Stimulated activated CD4-positive, alpha-beta T cell treated with anti-CD3 and anti-CD28 coated beads, Interleukin-15, amount 100 ng/mL, for 48 hours (primary cell): Measurements from ENCODE around the gene CRABP2.

ENCODE experiments used
- DNase-seq, 2 donors: peaks; one replicate each; pipeline ENCODE4 v3.0.0-alpha.2; 2020; ENCODE audit warnings: low read depth in 2 of 2

Gene CRABP2

GRCh38 chr1:156670359-156670758, 35.0 kb downstream of the CRABP2 start:
- DNase-seq, result no peak

- DNase-seq, result no peak
These were observed 35.6 kb downstream of the CRABP2 start for GRCh38 chr1:156669794-156670193.

DNA sequence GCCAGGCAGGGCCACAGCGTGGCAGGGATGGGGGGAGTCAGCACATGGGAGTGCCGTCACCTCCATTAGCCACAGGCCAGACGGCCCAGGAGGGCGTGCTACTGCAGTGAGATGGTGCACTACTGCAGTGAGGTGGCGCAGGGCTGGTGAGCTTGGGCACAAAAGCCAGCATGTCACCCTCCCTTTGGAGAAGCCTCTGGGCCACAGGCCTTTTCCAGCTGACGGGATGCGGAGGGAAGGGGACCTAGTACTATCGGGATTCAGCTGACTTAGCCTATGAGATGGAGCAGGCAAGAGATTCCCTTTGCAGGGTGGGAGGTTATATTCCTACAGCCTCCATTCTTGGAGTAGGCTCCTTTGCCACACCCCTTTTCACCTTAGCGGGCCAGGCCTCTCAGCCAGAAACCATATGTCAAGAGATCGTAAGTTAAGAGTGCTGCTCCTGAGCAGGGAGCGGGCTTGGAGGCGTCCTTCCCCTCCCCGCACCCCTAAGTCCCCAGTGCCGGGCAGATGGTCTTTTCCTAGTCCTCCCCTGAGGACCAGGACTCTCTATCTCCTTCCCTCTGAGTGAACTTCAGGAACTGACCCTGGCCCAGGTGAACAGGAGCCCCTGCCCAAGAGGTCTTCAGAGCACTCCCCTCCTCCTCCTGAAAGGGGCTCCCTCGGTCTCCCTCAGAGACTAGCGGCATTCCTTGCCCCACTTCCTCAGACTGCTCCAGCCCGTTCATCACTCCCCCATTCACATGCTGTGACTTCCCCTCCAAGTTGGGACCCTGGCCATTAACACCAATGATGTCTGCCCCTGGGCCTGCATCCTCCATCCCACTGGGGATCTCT, 36.4 kb downstream of the CRABP2 start:
- DNase-seq, result no peak

DNA sequence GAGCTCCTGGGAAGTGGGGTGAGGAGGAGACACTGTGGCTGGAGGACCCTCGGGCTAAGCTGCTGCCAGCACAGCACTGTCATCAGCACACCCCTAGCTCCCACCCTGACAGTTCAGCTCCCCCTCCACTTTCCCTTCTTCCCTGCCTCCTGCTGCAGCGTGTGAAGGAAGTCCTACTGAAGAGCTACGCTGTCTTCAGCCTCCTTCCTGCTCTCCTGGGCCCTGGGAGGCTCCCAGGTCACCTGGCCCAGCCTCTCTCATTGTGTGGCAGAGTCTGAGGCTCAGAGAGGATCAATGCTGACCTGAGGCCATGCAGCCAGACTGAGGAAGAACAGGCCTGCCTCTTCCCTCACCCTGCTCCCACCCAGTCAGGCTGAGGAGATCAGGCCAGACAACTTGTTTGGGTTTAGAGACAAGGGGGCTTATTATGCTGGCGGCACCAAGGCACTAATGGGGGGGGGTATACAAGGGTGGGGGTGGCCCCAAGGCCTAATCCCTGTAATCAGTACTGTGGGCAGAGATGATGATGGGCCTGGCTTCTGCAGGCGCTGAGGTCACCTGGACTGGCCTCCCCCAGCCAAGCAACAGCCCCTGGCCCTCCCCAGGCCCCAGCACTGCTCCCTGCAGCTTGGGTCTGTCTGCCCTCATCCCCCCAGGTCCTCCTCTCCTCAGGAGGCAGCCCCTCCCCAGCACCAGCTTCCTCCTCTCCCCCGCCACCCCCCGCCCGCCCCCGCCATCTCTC, 37.2 kb downstream of the CRABP2 start:
- DNase-seq, result no peak

GRCh38 chr1:156667610-156667967, 37.8 kb downstream of the CRABP2 start:
- DNase-seq, result no peak

- no peak for DNase-seq
These were observed 38.3 kb downstream of the CRABP2 start for GRCh38 chr1:156666862-156667609.

DNA sequence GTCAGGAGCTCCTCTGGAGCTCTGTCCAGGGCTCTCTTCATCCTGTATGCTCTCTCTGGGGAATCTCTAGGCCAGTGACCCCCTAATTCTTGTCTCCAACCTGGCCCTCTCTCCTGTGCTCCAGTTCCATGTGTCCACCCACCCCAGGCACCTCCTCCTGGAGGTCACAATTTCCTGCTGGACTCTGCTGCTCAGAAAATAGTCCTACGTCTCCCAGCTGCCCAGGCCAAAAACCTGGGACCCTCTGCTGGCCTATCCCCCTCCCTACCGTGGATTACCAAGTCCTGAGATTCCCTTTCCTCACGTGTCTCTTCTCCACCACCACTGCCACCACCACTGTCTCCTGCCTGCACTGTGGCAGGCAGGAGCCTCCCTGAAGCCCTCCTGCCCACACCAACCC, 39.8 kb downstream of the CRABP2 start:
- no peak for DNase-seq

GRCh38 chr1:156664767-156665411, 40.5 kb downstream of the CRABP2 start:
- DNase-seq, result no peak

DNA sequence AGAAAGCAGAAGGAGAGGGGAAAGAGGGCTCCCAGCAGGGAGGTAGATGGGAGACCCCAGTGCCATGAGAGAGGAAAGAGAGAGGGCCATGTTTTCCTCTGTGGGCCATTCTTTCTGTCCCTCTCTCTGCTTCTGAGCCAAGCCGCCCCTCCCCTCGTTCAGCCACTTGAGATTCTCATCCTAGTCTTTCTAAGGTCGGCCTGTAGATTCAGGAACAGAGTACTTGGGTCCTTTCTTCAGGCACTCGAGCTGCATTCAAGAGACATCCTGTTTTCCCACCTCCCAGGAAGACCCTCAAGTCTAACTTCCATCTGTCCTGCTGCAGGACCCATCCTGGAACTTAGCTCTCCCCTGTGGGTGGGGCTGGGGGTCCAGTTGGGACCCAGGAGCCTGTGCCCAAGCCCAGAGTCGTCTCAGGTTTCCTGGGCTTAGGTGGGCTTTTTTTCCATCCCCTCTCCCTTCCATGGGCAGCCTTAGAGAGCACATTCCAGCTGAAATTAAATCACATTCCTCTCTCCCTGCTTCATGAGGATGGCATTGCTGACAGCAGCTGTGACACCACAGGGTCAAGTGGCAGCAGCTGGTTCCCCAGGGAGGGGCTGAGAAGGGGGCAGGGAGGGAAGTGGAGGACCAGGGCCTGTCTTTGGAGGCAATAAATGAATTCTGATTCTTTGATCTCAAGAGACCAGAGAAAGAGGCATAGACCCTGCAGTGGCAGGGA, 41.2 kb downstream of the CRABP2 start:
- no peak for DNase-seq

DNA sequence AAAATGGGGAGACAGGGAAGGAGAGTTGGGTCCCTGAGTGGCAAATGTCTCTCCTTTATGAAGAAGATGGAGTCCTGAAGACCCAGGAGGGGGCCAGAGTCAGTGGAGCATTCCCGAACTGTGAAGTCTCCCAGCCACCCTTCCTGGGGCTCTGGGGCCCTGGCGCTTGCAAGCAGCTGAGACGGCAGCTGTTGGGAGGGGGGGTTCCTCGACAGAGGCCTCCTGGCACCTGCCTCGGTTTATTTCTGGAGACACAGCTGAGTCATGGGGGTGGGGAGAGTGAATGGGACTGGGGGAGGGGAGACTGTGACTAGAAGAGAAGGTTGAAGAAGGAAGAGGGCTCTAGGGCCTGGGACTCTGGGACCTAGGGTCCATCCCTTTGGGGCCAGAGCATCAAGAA, 42.2 kb downstream of the CRABP2 start:
- no peak for DNase-seq

DNA sequence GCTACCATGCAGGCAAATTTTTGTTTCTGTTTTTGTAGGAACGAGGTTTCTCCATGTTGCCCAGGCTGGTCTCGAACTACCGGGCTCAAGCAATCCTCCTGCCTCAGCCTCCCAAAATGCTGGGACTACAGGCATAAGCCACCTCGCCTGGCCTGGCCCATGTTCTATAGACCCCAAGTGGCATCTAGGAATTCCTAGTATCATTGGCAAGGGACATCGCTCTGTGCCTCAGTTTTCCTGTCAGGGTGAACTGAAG, 42.7 kb downstream of the CRABP2 start:
- DNase-seq, result no peak

GRCh38 chr1:156662005-156662799, 43.2 kb downstream of the CRABP2 start:
- DNase-seq, result no peak

DNA sequence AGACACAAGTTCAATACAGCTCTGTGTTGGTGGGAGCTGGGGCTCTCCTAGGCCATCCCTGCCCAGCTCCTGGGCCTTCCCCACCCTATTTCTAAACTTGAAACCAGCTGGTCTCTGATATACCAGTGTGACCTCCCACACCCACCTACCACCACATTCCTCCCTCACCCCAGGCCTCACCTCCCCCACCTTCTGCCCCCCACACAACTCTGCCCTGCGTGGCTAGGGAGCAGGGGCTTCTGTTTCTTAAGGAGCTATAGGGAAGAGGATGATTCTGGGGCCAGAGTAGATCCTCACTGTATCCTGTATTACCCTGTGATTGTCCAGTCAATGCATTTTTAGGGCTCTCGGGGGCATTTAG, 44.7 kb downstream of the CRABP2 start:
- DNase-seq, result no peak

DNA sequence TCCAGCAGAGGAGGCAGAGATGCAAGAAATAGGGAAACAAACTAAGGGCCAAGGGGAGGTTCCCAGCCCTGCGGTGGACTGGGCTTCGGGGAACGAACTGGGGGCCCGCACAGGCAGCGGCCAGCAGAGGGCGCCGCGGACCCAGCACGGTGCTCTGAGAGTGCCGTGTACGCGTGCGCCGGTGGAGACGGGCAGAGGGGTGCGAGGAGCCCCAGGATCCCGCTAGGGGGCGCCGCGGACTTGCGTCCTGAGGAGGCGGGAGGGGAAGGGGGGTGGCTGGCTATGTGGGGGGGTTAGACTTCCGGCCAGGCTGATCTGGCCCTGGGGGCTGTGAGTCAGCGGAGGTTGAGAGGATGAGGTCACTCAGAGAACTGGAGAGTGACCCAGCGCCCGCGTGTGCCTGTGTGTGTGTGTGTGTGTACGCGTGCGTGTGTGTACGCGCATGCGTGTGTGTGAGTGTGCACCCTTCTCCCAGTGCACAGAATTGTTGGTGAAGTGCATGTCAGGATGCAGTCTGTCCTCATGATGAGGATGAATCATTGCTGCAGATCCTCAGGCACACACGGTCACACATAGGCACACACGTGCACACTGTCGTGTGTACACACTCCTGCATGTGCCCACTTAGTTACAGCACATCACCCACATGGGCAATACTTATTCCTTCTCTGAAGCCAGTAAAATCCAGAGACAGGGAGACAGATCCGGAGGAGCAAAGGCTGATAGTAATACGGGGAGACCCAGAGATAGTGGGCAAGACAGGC, 45.2 kb downstream of the CRABP2 start:
- peak; percentile 91 to 94 for DNase-seq

DNA sequence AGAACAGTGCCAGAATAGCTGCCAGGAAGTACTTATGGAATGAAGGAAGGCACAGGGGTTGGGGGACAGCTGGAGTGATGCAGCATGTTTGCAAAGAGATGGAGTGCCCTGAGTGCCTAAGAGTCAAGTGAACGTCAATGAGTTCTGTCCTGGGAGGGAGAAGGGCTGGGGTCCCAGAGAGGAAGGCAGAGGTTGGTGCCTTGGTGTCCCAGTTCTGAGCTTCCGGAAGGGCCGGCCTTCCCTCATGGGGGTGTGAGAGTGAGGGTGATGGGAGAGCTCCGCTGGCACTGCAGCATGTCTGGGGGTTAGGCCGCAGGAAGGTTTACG, 45.8 kb downstream of the CRABP2 start:
- DNase-seq, result no peak

GRCh38 chr1:156658945-156659574, 46.3 kb downstream of the CRABP2 start:
- no peak for DNase-seq

GRCh38 chr1:156658496-156658895, 46.9 kb downstream of the CRABP2 start:
- DNase-seq, result no peak

DNA sequence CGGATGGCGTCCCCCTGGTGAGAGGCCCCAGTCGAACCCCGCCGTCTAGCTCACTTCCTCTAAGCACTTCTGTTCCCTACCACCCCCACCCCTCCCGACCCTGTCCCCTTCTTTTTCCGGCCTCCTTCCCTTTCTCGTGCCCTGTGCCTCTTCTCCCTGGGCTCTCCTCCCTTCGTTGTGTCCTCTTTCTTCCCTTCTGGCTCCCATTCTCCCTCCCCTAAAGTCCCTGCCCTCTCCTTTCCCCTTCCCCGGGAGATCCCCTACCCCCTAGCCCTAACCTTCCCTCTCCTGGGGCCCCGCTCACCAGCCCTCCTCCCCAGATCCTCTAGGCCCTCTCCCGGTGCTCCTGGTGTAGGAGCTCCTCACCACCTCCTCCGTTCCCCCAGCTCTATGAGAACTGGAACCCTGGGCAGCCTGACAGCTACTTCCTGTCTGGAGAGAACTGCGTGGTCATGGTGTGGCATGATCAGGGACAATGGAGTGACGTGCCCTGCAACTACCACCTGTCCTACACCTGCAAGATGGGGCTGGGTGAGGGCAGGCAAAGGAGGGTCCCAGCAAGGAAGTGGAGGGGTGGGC, 47.6 kb downstream of the CRABP2 start:
- DNase-seq, result no peak
